Liver (tissue), 9 donors: ENCODE data around the gene NUP93. TPM values are rescaled to one million over a fixed set of nuclear protein-coding genes. Genes with fewer than 3 reads are reported as not detected.

Source experiments
- DNase-seq: peaks from one replicate; pipeline ENCODE4 v3.0.0-alpha.2; 2017; ENCODE audit warnings: low spot score
- H3K27ac ChIP-seq, 2 donors: one replicate each; pipeline ENCODE4 v1.7.0; 2013; ENCODE audit warnings: inconsistent platforms in 2 of 2, low read length in 2 of 2, control low read depth in 1 of 2, low read depth in 1 of 2, mild to moderate bottlenecking in 1 of 2
- H3K27me3 ChIP-seq, 4 donors: one replicate each; pipeline versions ENCODE4 v1.6.1 to v1.7.0; 2013; ENCODE audit warnings: low read length in 3 of 4, inconsistent platforms in 1 of 4, mild to moderate bottlenecking in 1 of 4, moderate library complexity in 1 of 4; ENCODE audit not compliant: control insufficient read depth in 4 of 4, insufficient read depth in 4 of 4
- H3K36me3 ChIP-seq, 4 donors: one replicate each; pipeline versions ENCODE4 v1.6.1 to v1.7.0; 2013; ENCODE audit warnings: low read length in 3 of 4, mild to moderate bottlenecking in 3 of 4, low read depth in 1 of 4, moderate library complexity in 1 of 4; ENCODE audit not compliant: control insufficient read depth in 4 of 4, insufficient read depth in 3 of 4
- H3K4me1 ChIP-seq, 4 donors: one replicate each; pipeline versions ENCODE4 v1.6.1 to v1.7.0; 2013; ENCODE audit warnings: low read length in 3 of 4, mild to moderate bottlenecking in 3 of 4, moderate library complexity in 1 of 4; ENCODE audit not compliant: control insufficient read depth in 4 of 4, insufficient read depth in 4 of 4
- H3K4me3 ChIP-seq, 3 donors: one replicate each; pipeline versions ENCODE4 v1.6.1 to v1.7.0; 2013; ENCODE audit warnings: low read length in 3 of 3, control low read depth in 1 of 3, low read depth in 1 of 3, mild to moderate bottlenecking in 1 of 3
- H3K9ac ChIP-seq, 2 donors: one replicate each; pipeline ENCODE4 v1.7.0; 2013; ENCODE audit warnings: low read length in 2 of 2, mild to moderate bottlenecking in 2 of 2, moderate library complexity in 2 of 2, control low read depth in 1 of 2, low read depth in 1 of 2
- H3K9me3 ChIP-seq, 4 donors: one replicate each; pipeline versions ENCODE4 v1.6.1 to v1.7.0; 2013; ENCODE audit warnings: low read length in 3 of 4; ENCODE audit not compliant: control insufficient read depth in 4 of 4
- ATF3 ChIP-seq: IDR thresholded peaks from 2 replicates; pipeline ENCODE4 v1.6.1; 2016; ENCODE audit warnings: antibody characterized with exemption
- CTCF ChIP-seq: fragments of 150-350 bp; IDR thresholded peaks from 2 replicates; pipeline ENCODE4 v1.5.1; 2017; ENCODE audit warnings: improper control_type of control experiment, low read depth, low read length; ENCODE audit not compliant: missing input control
- EGR1 ChIP-seq, 2 donors: IDR thresholded peaks; 2 replicates each; pipeline ENCODE4 v1.6.1; 2016 to 2018; ENCODE audit warnings: antibody characterized with exemption in 2 of 2, low read depth in 2 of 2
- FOXA1 ChIP-seq: IDR thresholded peaks from 2 replicates; pipeline ENCODE4 v1.6.1; 2016; ENCODE audit warnings: antibody characterized with exemption
- FOXA2 ChIP-seq: IDR thresholded peaks from 2 replicates; pipeline ENCODE4 v1.6.1; 2016; ENCODE audit warnings: antibody characterized with exemption
- GABPA ChIP-seq, 2 donors: IDR thresholded peaks in 1 of 2; conservative IDR thresholded peaks in 1 of 2; 2 replicates each; pipeline ENCODE4 v1.6.1; 2016; ENCODE audit warnings: antibody characterized with exemption in 2 of 2, mild to moderate bottlenecking in 1 of 2, moderate library complexity in 1 of 2
- JUND ChIP-seq, 2 donors: IDR thresholded peaks; 2 replicates each; pipeline ENCODE4 v1.6.1; 2016; ENCODE audit warnings: antibody characterized with exemption in 2 of 2
- NR2F2 ChIP-seq: IDR thresholded peaks from 2 replicates; pipeline ENCODE4 v1.6.1; 2016; ENCODE audit warnings: antibody characterized with exemption
- RAD21 ChIP-seq, 2 donors: IDR thresholded peaks; 2 replicates each; pipeline ENCODE4 v1.6.1; 2016; ENCODE audit warnings: antibody characterized with exemption in 2 of 2, mild to moderate bottlenecking in 2 of 2
- REST ChIP-seq: IDR thresholded peaks from 2 replicates; pipeline ENCODE4 v1.6.1; 2016; ENCODE audit warnings: antibody characterized with exemption, mild to moderate bottlenecking
- RXRA ChIP-seq, 2 donors: IDR thresholded peaks; 2 replicates each; pipeline ENCODE4 v1.6.1; 2017 to 2018; ENCODE audit warnings: antibody characterized with exemption in 2 of 2, mild to moderate bottlenecking in 1 of 2
- SP1 ChIP-seq: IDR thresholded peaks from 2 replicates; pipeline ENCODE4 v1.6.1; 2018; ENCODE audit warnings: antibody characterized with exemption, mild to moderate bottlenecking
- TAF1 ChIP-seq: conservative IDR thresholded peaks from 2 replicates; pipeline ENCODE4 v1.6.1; 2016; ENCODE audit warnings: antibody characterized with exemption, mild to moderate bottlenecking
- YY1 ChIP-seq: IDR thresholded peaks from 2 replicates; pipeline ENCODE4 v1.6.1; 2016; ENCODE audit warnings: antibody characterized with exemption, mild to moderate bottlenecking
- WGBS: extraction: QIAGEN DNeasy Blood & Tissue Kit; methylation state at CpG from one replicate; pipeline ENCODE4 v1.1.7; 2013; 5-methylcytosine and 5-hydroxymethylcytosine counted together
- polyA plus RNA-seq, 2 donors: library from polyadenylated mRNA; stranded (reverse) in 1 of 2; unstranded in 1 of 2; fragments of 200-250 nt in 1 of 2; fragments of >200 nt in 1 of 2; fragmentation: Nextera tagmentation in 1 of 2; extraction: Ambion mirVana in 1 of 2; gene quantifications; one replicate each; pipeline versions ENCODE4 v1.2.1 to v1.2.3, GENCODE V29; 2013 to 2015
- total RNA-seq, 2 donors: library from RNA; depleted of rRNA; stranded (reverse); fragments of >200 nt; gene quantifications; one replicate each; pipeline ENCODE4 v1.2.3, GENCODE V29; 2014
- donor health status: healthy.
- donor health status: healthy.
- donor health status: healthy.
- donor health status: healthy.
- donor health status: healthy.

The NUP93 gene
- total and polyA plus RNA-seq, 4 donors = 8.2 to 31.8 (median 9.8) TPM

GRCh38 chr16:56864960-56865359 is 135.0 kb downstream of the NUP93 start, which contains the start of gene SLC12A3:
TSS of gene SLC12A3 (plus strand) at chr16:56865207. CDS start at chr16:56865236, 29 bp downstream.
- Histone ChIP-seq H3K4me1 (no peaks in the 10 kb centered on the region), H3K27me3 (no peaks in the 10 kb centered on the region), H3K4me3 (no peak within 1 kb of the TSS), H3K36me3 (no peaks in the 10 kb centered on the region), H3K27ac (no peak within 1 kb of the TSS), H3K9ac (no peak within 1 kb of the TSS), H3K9me3 (no peaks in the 10 kb centered on the region)
- DNase-seq = no peak
- 91% methylated on average over 12 of the region's 12 CpGs for WGBS
- TF ChIP-seq EGR1 (IDR thresholded peaks at IDR 0.05; ENCODE audit: low read depth in 2 of 2) = no peak
- no peak for TF ChIP-seq RXRA (IDR thresholded peaks at IDR 0.05)
- no peak for TF ChIP-seq SP1
- TF ChIP-seq FOXA2 = no peak
- TF ChIP-seq YY1 = no peak
- TF ChIP-seq JUND (IDR thresholded peaks at IDR 0.05) = no peak
- TF ChIP-seq CTCF = no peak

- no peak overlapping the region for H3K4me3 ChIP-seq
- H3K4me1 ChIP-seq = no peaks in the 10 kb centered on the region
- no peaks in the 10 kb centered on the region for H3K27me3 ChIP-seq
- no peak overlapping the region for H3K9ac ChIP-seq
- H3K36me3 ChIP-seq = no peaks in the 10 kb centered on the region
- WGBS = 96% methylated on average over 13 of the region's 13 CpGs
- no peak overlapping the region for H3K27ac ChIP-seq
- no peaks in the 10 kb centered on the region for H3K9me3 ChIP-seq
- DNase-seq = no peak
- no peak for TF ChIP-seq YY1
- no peak for TF ChIP-seq RXRA (IDR thresholded peaks at IDR 0.05)
- no peak for TF ChIP-seq FOXA2
- TF ChIP-seq RAD21 (IDR thresholded peaks at IDR 0.05) = no peak
- no peak for TF ChIP-seq EGR1 (IDR thresholded peaks at IDR 0.05; ENCODE audit: low read depth in 2 of 2)
- TF ChIP-seq NR2F2 = no peak
- TF ChIP-seq FOXA1 = no peak
- no peak for TF ChIP-seq REST
- TF ChIP-seq GABPA (IDR thresholded peaks at IDR 0.05 in 1 of 2, conservative IDR thresholded peaks at IDR 0.05 in 1 of 2) = no peak
- TF ChIP-seq TAF1 = no peak
- TF ChIP-seq ATF3 = no peak
These were observed 135.6 kb downstream of the NUP93 start for GRCh38 chr16:56865394-56866062.
